Spleen (tissue), 11 donors: ENCODE measurements around the gene TTC19. TPM values are rescaled to one million over a fixed set of nuclear protein-coding genes. Genes with fewer than 3 reads are reported as not detected.

Source experiments
- DNase-seq: peaks from one replicate; pipeline ENCODE4 v3.0.0-alpha.2; 2020
- H3K27ac ChIP-seq, 8 donors: fragments of 200-600 bp; sonication (generic) in 7 of 8; 1 replicate in 4 of 8; 2 replicates in 4 of 8; pipeline versions ENCODE4 v1.5.0 to v1.8.0; 2016 to 2021; ENCODE audit warnings: inconsistent platforms in 4 of 8, mild to moderate bottlenecking in 4 of 8, moderate library complexity in 1 of 8
- H3K27me3 ChIP-seq, 7 donors: fragments of 200-600 bp; sonication (generic) in 6 of 7; replicated peaks in 1 of 7; 1 replicate in 4 of 7; 2 replicates in 3 of 7; pipeline versions ENCODE4 v1.5.0 to v1.8.0; 2016 to 2021; ENCODE audit warnings: inconsistent platforms in 3 of 7, mild to moderate bottlenecking in 1 of 7
- H3K36me3 ChIP-seq, 6 donors: fragments of 200-600 bp; sonication (generic) in 5 of 6; 1 replicate in 4 of 6; 2 replicates in 2 of 6; pipeline versions ENCODE4 v1.5.0 to v1.8.0; 2016 to 2021; ENCODE audit warnings: inconsistent platforms in 2 of 6
- H3K4me1 ChIP-seq, 6 donors: fragments of 200-600 bp; sonication (generic) in 5 of 6; 1 replicate in 3 of 6; 2 replicates in 3 of 6; pipeline versions ENCODE4 v1.5.0 to v1.8.0; 2016 to 2021; ENCODE audit warnings: inconsistent platforms in 3 of 6
- H3K4me3 ChIP-seq, 8 donors: fragments of 200-600 bp; sonication (generic) in 7 of 8; 1 replicate in 4 of 8; 2 replicates in 4 of 8; pipeline versions ENCODE4 v1.5.0 to v1.8.0; 2016 to 2021; ENCODE audit warnings: inconsistent platforms in 4 of 8, mild to moderate bottlenecking in 4 of 8, moderate library complexity in 2 of 8
- H3K9me3 ChIP-seq, 8 donors: fragments of 200-600 bp; sonication (generic) in 7 of 8; 1 replicate in 4 of 8; 2 replicates in 4 of 8; pipeline versions ENCODE4 v1.5.0 to v1.8.0; 2016 to 2021; ENCODE audit warnings: inconsistent platforms in 4 of 8
- CTCF ChIP-seq, 11 experiments: fragments of 200-600 bp in 7 of 11; fragments of 450-650 bp in 4 of 11; sonication (generic) in 4 of 11; IDR thresholded peaks in 8 of 11; conservative IDR thresholded peaks in 3 of 11; 1 replicate in 7 of 11; 2 replicates in 4 of 11; pipeline versions ENCODE4 v1.4.0 to v1.8.0; 2016 to 2021; ENCODE audit warnings: antibody characterized with exemption in 11 of 11, inconsistent platforms in 4 of 11, mild to moderate bottlenecking in 1 of 11
- POLR2A ChIP-seq, 3 donors: fragments of 450-650 bp; IDR thresholded peaks; one replicate each; pipeline ENCODE4 v1.5.1; 2017; ENCODE audit warnings: antibody characterized with exemption in 3 of 3, mild to moderate bottlenecking in 1 of 3
- POLR2AphosphoS5 ChIP-seq, 3 donors: sonication (generic); formaldehyde crosslinking; IDR thresholded peaks; one replicate each; pipeline ENCODE4 v1.5.1; 2017; ENCODE audit warnings: antibody characterized with exemption in 3 of 3
- WGBS, 5 donors: extraction: QIAGEN DNeasy Blood & Tissue Kit in 3 of 5; methylation state at CpG; one replicate each; pipeline versions ENCODE4 v1.1.5 to v1.1.7; 2013 to 2018; 5-methylcytosine and 5-hydroxymethylcytosine counted together
- intact Hi-C: fragments of 100-400 bp; cut with DNase I; formaldehyde crosslinking; loops from one replicate; pipeline ENCODE4 v1.15.0; 2023; ENCODE audit warnings: low total_unique reads
- polyA plus RNA-seq, 3 donors: library from polyadenylated mRNA; stranded (reverse); fragments of 200-250 nt; gene quantifications; one replicate each; pipeline ENCODE4 v1.2.1, GENCODE V29; 2013
- total RNA-seq, 7 donors: library from RNA; depleted of rRNA in 3 of 7; stranded (reverse); fragments of >200 nt in 3 of 7; fragmentation: NEBNext Ultra II Directional in 4 of 7; extraction: Animal tissue kit (Norgen Biotek cat#: 25700) in 4 of 7; gene quantifications; one replicate each; pipeline versions ENCODE4 v1.1.0 to v1.2.1, GENCODE V29; 2016 to 2021
- donor health status: healthy with polysubstance abuse.
- donor health status: DM: no; HTN: no; CAD: no; lungs with moderate emphysema.
- donor health status: DM: no; HTN: no; CAD: no.
- donor health status: Bipolar disorder and iron deficiency.
- donor health status: healthy.
- donor health status: DM: no; HTN: no; CAD: no.
- donor health status: DM: yes; HTN: yes; CAD: no.

TTC19 gene
- total and polyA plus RNA-seq, 10 donors = 14.6 to 59.9 (median 34.4) TPM

GRCh38 chr17:16027708-16028584, 28.3 kb downstream of the TTC19 start:
- DNase-seq = no peak

GRCh38 chr17:16033729-16034349, 34.2 kb downstream of the TTC19 start:
- no peak for DNase-seq
- Histone ChIP-seq H3K4me1 (no peaks in the 10 kb centered on the region), H3K4me3 (no peak overlapping the region), H3K27me3 (no peaks in the 10 kb centered on the region), H3K36me3 (peaks cover 0 to 100% (median 89%) of the 10 kb centered on the region in 6 donors), H3K9me3 (no peaks in the 10 kb centered on the region), H3K27ac (no peak overlapping the region)
- WGBS, 5 donors = 87 to 95% (median 89%) methylated on average over 7 of the region's 7 CpGs
- TF ChIP-seq POLR2AphosphoS5 (IDR thresholded peaks at IDR 0.05) (no peak), CTCF (IDR thresholded peaks at IDR 0.05 in 8 of 11, conservative IDR thresholded peaks at IDR 0.05 in 3 of 11) (no peak)
- intact Hi-C loops = no loop called here

More at GRCh38 chr17:16027708-16028584, 28.3 kb downstream of the TTC19 start:
- peaks cover 0 to 10% (median 1%) of the 10 kb centered on the region in 6 donors for H3K4me1 ChIP-seq
- intact Hi-C loops = no loop called here
- H3K27me3 ChIP-seq = no peaks in the 10 kb centered on the region
- peak overlapping the region; percentile 9 to 62 (median 44) for H3K27ac ChIP-seq
- 70 to 82% (median 73%) methylated on average over 5 of the region's 5 CpGs for WGBS, 5 donors
- no peak overlapping the region for H3K4me3 ChIP-seq
- H3K36me3 ChIP-seq = peaks cover 6 to 100% (median 86%) of the 10 kb centered on the region in 6 donors
- TF ChIP-seq POLR2AphosphoS5 (IDR thresholded peaks at IDR 0.05) (no peak), CTCF (IDR thresholded peaks at IDR 0.05 in 8 of 11, conservative IDR thresholded peaks at IDR 0.05 in 3 of 11) (no peak), POLR2A (IDR thresholded peaks at IDR 0.05) (no peak)
- no peaks in the 10 kb centered on the region for H3K9me3 ChIP-seq

GRCh38 chr17:16036261-16036660, 36.6 kb downstream of the TTC19 start:
- no peak overlapping the region for H3K4me3 ChIP-seq

More at GRCh38 chr17:16036261-16036660, 36.6 kb downstream of the TTC19 start:
- Histone ChIP-seq H3K27me3 (no peaks in the 10 kb centered on the region), H3K27ac (no peak overlapping the region), H3K9me3 (no peaks in the 10 kb centered on the region), H3K4me1 (peaks cover 0 to 9% (median 2%) of the 10 kb centered on the region in 6 donors), H3K36me3 (peaks cover 0 to 100% (median 83%) of the 10 kb centered on the region in 6 donors)
- whole genome bisulfite sequencing, 5 donors = 90 to 93% (median 93%) methylated on average over 2 of the region's 2 CpGs
- no peak for DNase-seq
- intact Hi-C loops = no loop called here
- TF ChIP-seq CTCF (IDR thresholded peaks at IDR 0.05 in 8 of 11, conservative IDR thresholded peaks at IDR 0.05 in 3 of 11) (no peak), POLR2A (IDR thresholded peaks at IDR 0.05) (no peak), POLR2AphosphoS5 (IDR thresholded peaks at IDR 0.05) (no peak)
